K562 (cell line): ENCODE results near the gene CYLC2. TPM values are rescaled to one million over a fixed set of nuclear protein-coding genes. Genes with fewer than 3 reads are reported as not detected.

Experiments
- ATAC-seq: fragments of 200-7000 bp; cut with Tn5 transposase; 3 replicates; pipeline ENCODE4 v1.9.1; 2020; ENCODE audit warnings: moderate library complexity
- BruUV-seq: library from RNA; stranded (reverse); fragments of 400-500 nt; replicated peaks from 2 replicates; lab custom pipeline; 2021; lab: Mats Ljungman, UMichigan
- CTCF ChIA-PET: fragments of 300-600 bp; formaldehyde crosslinking; extraction: SDS; loops from one replicate; lab custom pipeline; 2021; ENCODE audit warnings: low intra/inter-chr PET ratio; lab: Yijun Ruan, JAX
- POLR2A ChIA-PET: fragments of 300-600, 350-650 bp; sonication (Branson Sonifier 250); formaldehyde crosslinking; extraction: SDS; loops from one replicate; lab custom pipeline; 2021; ENCODE audit warnings: antibody characterized with exemption, inconsistent platforms; lab: Yijun Ruan, JAX
- DNase-seq, 4 experiments: peaks; one replicate each; pipeline versions ENCODE4 v3.0.0 to v3.0.0-alpha.2; 2011 to 2018; ENCODE audit warnings: low spot score in 3 of 4, mixed read lengths in 3 of 4; ENCODE audit errors: extremely low read depth in 1 of 4
- FAIRE-seq: peaks from 2 replicates; lab custom pipeline; 2011; peaks lifted over from hg19 to GRCh38; lab: Jason Lieb, UNC
- H2AFZ ChIP-seq: 2 replicates; pipeline ENCODE4 v1.6.0; 2011; ENCODE audit warnings: low read depth, low read length, control low read depth, inconsistent platforms
- H3K27ac ChIP-seq: fragments of 200-600 bp; 3 replicates; pipeline ENCODE4 v1.8.0; 2011; ENCODE audit warnings: low read depth, mild to moderate bottlenecking, control low read depth, inconsistent platforms, low read length, moderate library complexity, mixed read lengths; ENCODE audit errors: extremely low read depth
- H3K27me3 ChIP-seq, 2 experiments: fragments of 300-600 bp in 1 of 2; 2 replicates in 1 of 2; 3 replicates in 1 of 2; pipeline versions ENCODE4 v1.6.0 to v1.8.0; 2011; ENCODE audit warnings: inconsistent platforms in 2 of 2, low read length in 2 of 2, mild to moderate bottlenecking in 1 of 2, mixed read lengths in 1 of 2, moderate library complexity in 1 of 2; ENCODE audit not compliant: control insufficient read depth in 2 of 2, insufficient read depth in 2 of 2
- H3K36me3 ChIP-seq: fragments of 300-600 bp; 3 replicates; pipeline ENCODE4 v1.8.0; 2011; ENCODE audit warnings: mild to moderate bottlenecking, low read length, inconsistent platforms; ENCODE audit not compliant: control insufficient read depth, insufficient read depth
- H3K4me1 ChIP-seq, 2 experiments: fragments of 200-600 bp in 1 of 2; replicated peaks in 1 of 2; 2 replicates in 1 of 2; 3 replicates in 1 of 2; pipeline versions ENCODE4 v1.5.1 to v1.8.0; 2011; ENCODE audit warnings: inconsistent platforms in 2 of 2, low read length in 2 of 2, mild to moderate bottlenecking in 1 of 2, mixed read lengths in 1 of 2, moderate library complexity in 1 of 2; ENCODE audit not compliant: control insufficient read depth in 2 of 2, insufficient read depth in 2 of 2
- H3K4me2 ChIP-seq: 2 replicates; pipeline ENCODE4 v1.6.1; 2011; ENCODE audit warnings: low read length, control low read depth, inconsistent platforms, mixed read lengths; ENCODE audit not compliant: insufficient read depth
- H3K4me3 ChIP-seq: fragments of 200-600 bp; sonication (generic), shearing (Covaris generic); 2 replicates; pipeline ENCODE4 v1.5.1; 2016; ENCODE audit warnings: control low read depth, inconsistent platforms
- H3K79me2 ChIP-seq: fragments of 200-600 bp; 3 replicates; pipeline ENCODE4 v1.8.0; 2011; ENCODE audit warnings: low read length, inconsistent platforms; ENCODE audit not compliant: control insufficient read depth, insufficient read depth
- H3K9ac ChIP-seq, 2 experiments: 2 replicates each; pipeline versions ENCODE4 v1.6.0 to v1.6.1; 2011; ENCODE audit warnings: low read depth in 2 of 2, low read length in 2 of 2, control low read depth in 1 of 2, inconsistent platforms in 1 of 2, mild to moderate bottlenecking in 1 of 2, mixed read lengths in 1 of 2; ENCODE audit not compliant: insufficient read depth in 1 of 2
- H3K9me1 ChIP-seq: one replicate; pipeline ENCODE4 v1.6.0; 2011; ENCODE audit warnings: inconsistent platforms, mild to moderate bottlenecking, low read length, moderate library complexity; ENCODE audit not compliant: control insufficient read depth, insufficient read depth
- H3K9me3 ChIP-seq: replicated peaks from 2 replicates; pipeline ENCODE4 v1.5.1; 2011; ENCODE audit warnings: low read depth, low read length, inconsistent platforms; ENCODE audit not compliant: control insufficient read depth, insufficient read depth
- H4K20me1 ChIP-seq: replicated peaks from 2 replicates; pipeline ENCODE4 v1.6.1; 2011; ENCODE audit warnings: low read length, inconsistent platforms, mixed read lengths; ENCODE audit not compliant: control insufficient read depth, insufficient read depth
- ATF6 ChIP-seq: sonication (generic); formaldehyde crosslinking; IDR thresholded peaks from 2 replicates; pipeline ENCODE4 v1.4.0; 2020; ENCODE audit warnings: mild to moderate bottlenecking, missing genetic modification reagents
- FOXK1 ChIP-seq: sonication (generic); formaldehyde crosslinking; IDR thresholded peaks from 2 replicates; pipeline ENCODE4 v1.8.0; 2022; ENCODE audit warnings: missing genetic modification reagents, mild to moderate bottlenecking, borderline replicate concordance
- KDM2B ChIP-seq: fragments of 250-450 bp; sonication (Bioruptor Pico); IDR thresholded peaks from 2 replicates; pipeline ENCODE4 v1.8.0; 2021; ENCODE audit warnings: mild to moderate bottlenecking, moderate library complexity
- KDM5B ChIP-seq: fragments of 200-600 bp; sonication (generic); IDR thresholded peaks from 2 replicates; pipeline ENCODE4 v1.6.1; 2012; ENCODE audit warnings: low read depth, mild to moderate bottlenecking, moderate library complexity, low read length, control low read depth, inconsistent platforms; ENCODE audit not compliant: insufficient replicate concordance
- MTA3 ChIP-seq: fragments of 450-650 bp; formaldehyde crosslinking; IDR thresholded peaks from 2 replicates; pipeline ENCODE4 v1.6.1; 2017; ENCODE audit warnings: mild to moderate bottlenecking, borderline replicate concordance
- NCOR1 ChIP-seq: fragments of 450-650 bp; IDR thresholded peaks from 2 replicates; pipeline ENCODE4 v1.6.1; 2016; ENCODE audit warnings: mild to moderate bottlenecking, moderate library complexity
- SAP30 ChIP-seq: fragments of 200-600 bp; sonication (generic); IDR thresholded peaks from 2 replicates; pipeline ENCODE4 v1.6.1; 2012; ENCODE audit warnings: borderline replicate concordance, low read depth, mild to moderate bottlenecking, moderate library complexity, low read length, control low read depth, inconsistent platforms; ENCODE audit not compliant: insufficient read depth, poor library complexity, severe bottlenecking
- SP2 ChIP-seq: IDR thresholded peaks from 2 replicates; pipeline ENCODE4 v1.6.1; 2011; ENCODE audit warnings: mild to moderate bottlenecking, low read depth, low read length, moderate library complexity; ENCODE audit not compliant: poor library complexity, severe bottlenecking; ENCODE audit errors: extremely low read depth
- TAF1 ChIP-seq: IDR thresholded peaks from 2 replicates; pipeline ENCODE4 v1.6.1; 2011; ENCODE audit warnings: mild to moderate bottlenecking, low read length, moderate library complexity; ENCODE audit not compliant: insufficient read depth, control insufficient read depth, severe bottlenecking; ENCODE audit errors: extremely low read depth
- TRIM25 ChIP-seq: fragments of 450-650 bp; IDR thresholded peaks from 2 replicates; pipeline ENCODE4 v1.7.0; 2016; ENCODE audit warnings: borderline replicate concordance
- ZNF41 ChIP-seq: fragments of 250-450 bp; sonication (Bioruptor Pico); conservative IDR thresholded peaks from 2 replicates; pipeline ENCODE4 v1.4.0; 2020; ENCODE audit warnings: mild to moderate bottlenecking
- ZNF444 ChIP-seq: fragments of 250-450 bp; sonication (Bioruptor Pico); IDR thresholded peaks from 2 replicates; pipeline ENCODE4 v1.4.0; 2020; ENCODE audit warnings: mild to moderate bottlenecking, moderate library complexity
- ZNF79 ChIP-seq: fragments of 250-450 bp; sonication (Bioruptor Pico); IDR thresholded peaks from 2 replicates; pipeline ENCODE4 v1.4.0; 2020; ENCODE audit warnings: low read depth, mild to moderate bottlenecking, moderate library complexity
- WGBS: fragments of 100-300 bp; shearing (Covaris generic); methylation state at CpG from one replicate; pipeline ENCODE4 v1.1.6; 2016; ENCODE audit warnings: low coverage, mixed read lengths; ENCODE audit not compliant: insufficient coverage; ENCODE audit errors: missing lambda C conversion rate; 5-methylcytosine and 5-hydroxymethylcytosine counted together
- in situ Hi-C: fragments of 300-500 bp; cut with MboI; formaldehyde crosslinking; loops from 4 replicates; pipeline ENCODE4 v1.15.0; 2018; ENCODE audit warnings: inconsistent platforms, mixed read lengths
- intact Hi-C: fragments of 100-400 bp; cut with micrococcal nuclease; formaldehyde crosslinking; loops from 2 replicates; pipeline ENCODE4 v1.14.2; 2022
- polyA plus RNA-seq, 8 experiments: library from polyadenylated mRNA; depleted of rRNA in 4 of 8; stranded (reverse) in 5 of 8; unstranded in 3 of 8; fragments of >200 nt; fragmentation: Nextera tagmentation in 2 of 8; fragmentation: Illumina TruSeq in 1 of 8; extraction: Ambion mirVana in 2 of 8; extraction: Trizol in 1 of 8; gene quantifications; 2 replicates each; pipeline versions ENCODE4 v1.2.1 to v1.2.3, GENCODE V29; 2011 to 2014; ENCODE audit warnings: inconsistent platforms in 1 of 8, missing spikeins in 1 of 8
- total RNA-seq, 7 experiments: library from RNA; depleted of rRNA in 6 of 7; stranded (reverse); fragments of >200 nt in 6 of 7; fragmentation: Illumina TruSeq in 2 of 7; extraction: Trizol in 2 of 7; gene quantifications; 2 replicates each; pipeline versions ENCODE4 v1.2.1 to v1.2.3, GENCODE V29; 2011 to 2021; ENCODE audit warnings: low replicate concordance in 1 of 7
- TF ChIP-seq, protein P1 (sequence below): sonication (generic); formaldehyde crosslinking; IDR thresholded peaks from 2 replicates; pipeline ENCODE4 v1.8.0; 2022; ENCODE audit warnings: missing genetic modification reagents, mild to moderate bottlenecking, borderline replicate concordance

Gene CYLC2
- total and polyA plus RNA-seq, 9 of the 15 experiments (the other 6 are each of a cell fraction or from before 2014, with no cell fraction given) = not detected

- DNase-seq (no peak), ATAC-seq (no peak), FAIRE-seq (no peak)
- POLR2A ChIA-PET = no interaction called here
- H3K27ac ChIP-seq = no peak overlapping the region
- no peaks in the 10 kb centered on the region for H3K9me1 ChIP-seq
- no peak overlapping the region for H3K4me2 ChIP-seq
- 0% methylated on average over 1 of the region's 1 CpG for WGBS
- intact Hi-C loops = no loop called here
- no peak overlapping the region for H2AFZ ChIP-seq
- BruUV-seq = no TSS peak
- no peaks in the 10 kb centered on the region for H3K36me3 ChIP-seq
- H3K27me3 ChIP-seq = no peaks in the 10 kb centered on the region
- no peaks in the 10 kb centered on the region for H4K20me1 ChIP-seq
- H3K9ac ChIP-seq = no peak overlapping the region
- H3K4me3 ChIP-seq = no peak overlapping the region
- H3K79me2 ChIP-seq = no peaks in the 10 kb centered on the region
- in situ Hi-C loops = no loop called here
- no peaks in the 10 kb centered on the region for H3K4me1 ChIP-seq
- no peaks in the 10 kb centered on the region; the same call in 1 of the 2 replicates for H3K9me3 ChIP-seq
- CTCF ChIA-PET = no interaction called here
- TF ChIP-seq FOXK1 (no peak), MTA3 (no peak), ATF6 (no peak), ZNF444 (CRISPR knock-in tag) (no peak), KDM2B (no peak), SP2 (no peak), ZNF79 (CRISPR knock-in tag) (no peak), SAP30 (no peak), KDM5B (no peak), ZNF41 (CRISPR knock-in tag) (no peak), TAF1 (no peak), TRIM25 (no peak), NCOR1 (no peak)
- TF ChIP-seq, protein P1, sequence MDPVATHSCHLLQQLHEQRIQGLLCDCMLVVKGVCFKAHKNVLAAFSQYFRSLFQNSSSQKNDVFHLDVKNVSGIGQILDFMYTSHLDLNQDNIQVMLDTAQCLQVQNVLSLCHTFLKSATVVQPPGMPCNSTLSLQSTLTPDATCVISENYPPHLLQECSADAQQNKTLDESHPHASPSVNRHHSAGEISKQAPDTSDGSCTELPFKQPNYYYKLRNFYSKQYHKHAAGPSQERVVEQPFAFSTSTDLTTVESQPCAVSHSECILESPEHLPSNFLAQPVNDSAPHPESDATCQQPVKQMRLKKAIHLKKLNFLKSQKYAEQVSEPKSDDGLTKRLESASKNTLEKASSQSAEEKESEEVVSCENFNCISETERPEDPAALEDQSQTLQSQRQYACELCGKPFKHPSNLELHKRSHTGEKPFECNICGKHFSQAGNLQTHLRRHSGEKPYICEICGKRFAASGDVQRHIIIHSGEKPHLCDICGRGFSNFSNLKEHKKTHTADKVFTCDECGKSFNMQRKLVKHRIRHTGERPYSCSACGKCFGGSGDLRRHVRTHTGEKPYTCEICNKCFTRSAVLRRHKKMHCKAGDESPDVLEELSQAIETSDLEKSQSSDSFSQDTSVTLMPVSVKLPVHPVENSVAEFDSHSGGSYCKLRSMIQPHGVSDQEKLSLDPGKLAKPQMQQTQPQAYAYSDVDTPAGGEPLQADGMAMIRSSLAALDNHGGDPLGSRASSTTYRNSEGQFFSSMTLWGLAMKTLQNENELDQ (CRISPR knock-in tag) = no peak
Measured at GRCh38 chr9:102986425-102986824, 8.7 kb upstream of the CYLC2 start.
